HG03378 (cell line): Measurements from ENCODE around the gene CRNKL1.

ENCODE experiments used
- ATAC-seq: cut with Tn5 transposase; IDR thresholded peaks from one replicate; pipeline ENCODE4 v1.9.1; 2021; ENCODE audit warnings: mild to moderate bottlenecking, moderate library complexity; ENCODE audit not compliant: unreplicated experiment

Gene CRNKL1

GRCh38 chr20:19986419-19986818 is 65.8 kb downstream of the CRNKL1 start:
- no peak for ATAC-seq
